ENCODE measurements around the gene ZBTB34.

DNA sequence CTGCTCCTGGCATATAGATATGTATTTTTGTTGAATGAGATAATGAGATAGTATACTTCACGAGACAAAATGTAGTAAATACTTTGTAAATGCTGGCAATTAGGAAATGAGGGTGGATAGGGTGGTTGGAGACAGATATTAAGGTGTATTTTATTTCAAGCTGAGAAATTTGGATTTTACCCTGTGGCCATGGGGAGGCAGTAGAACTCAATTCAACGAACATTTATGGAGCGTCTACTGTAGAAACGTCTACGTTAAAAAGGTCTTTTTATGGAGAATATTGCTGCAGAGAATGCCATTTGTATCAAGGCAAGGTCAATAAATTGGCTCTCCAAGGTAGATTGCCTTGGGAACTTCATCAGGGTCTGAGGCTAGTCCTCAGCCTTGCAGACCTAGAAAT is 32.6 kb downstream of the ZBTB34 start:
- TF ChIP-seq CTCF (IDR thresholded peaks at IDR 0.05; ENCODE audit: low read depth, low read length), result peak; percentile 53
- no peak for TF ChIP-seq EZH2phosphoT487 (IDR thresholded peaks at IDR 0.05; ENCODE audit: low read depth)

All from OCI-LY3 (cell line).